Fibroblast of mammary gland (primary cell): ENCODE results near the gene ITGAL.
A peak's percentile ranks its signal among the peaks of the same experiment; 100 is the strongest.

Experiments used
- DNase-seq: peaks from one replicate; pipeline ENCODE4 v3.0.0-alpha.2; 2010; ENCODE audit warnings: low read depth
- H3K4me3 ChIP-seq: 2 replicates; pipeline ENCODE4 v1.5.1; 2011; ENCODE audit warnings: low read depth, mild to moderate bottlenecking, low read length, moderate library complexity; ENCODE audit not compliant: control insufficient read depth
- CTCF ChIP-seq: conservative IDR thresholded peaks from 2 replicates; pipeline ENCODE4 v1.5.1; 2011; ENCODE audit warnings: low read depth, low read length, inconsistent platforms; ENCODE audit not compliant: control insufficient read depth, insufficient read depth

The ITGAL gene

DNA sequence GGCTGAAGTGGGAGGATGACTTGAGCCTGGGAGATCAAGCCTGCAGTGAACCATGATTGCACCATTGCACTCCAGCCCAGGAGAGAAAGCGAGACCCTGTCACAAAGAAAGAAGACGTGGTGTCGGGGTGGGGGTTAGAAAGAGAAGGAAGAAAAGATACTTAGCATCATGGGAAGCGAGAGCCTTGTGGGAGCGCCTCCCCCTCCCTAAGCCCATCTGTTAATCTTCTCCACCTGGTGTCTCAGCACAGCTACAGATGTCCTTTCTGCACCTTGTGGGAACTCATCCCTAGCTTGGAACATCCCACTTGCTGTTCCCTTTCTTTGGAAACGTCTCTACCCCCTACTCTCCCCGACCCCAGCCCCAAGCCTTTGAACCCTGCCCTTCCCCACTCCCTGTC, 93.0 kb downstream of the ITGAL start:
- DNase-seq = no peak
- TF ChIP-seq CTCF = no peak
- no peak overlapping the region for H3K4me3 ChIP-seq

DNA sequence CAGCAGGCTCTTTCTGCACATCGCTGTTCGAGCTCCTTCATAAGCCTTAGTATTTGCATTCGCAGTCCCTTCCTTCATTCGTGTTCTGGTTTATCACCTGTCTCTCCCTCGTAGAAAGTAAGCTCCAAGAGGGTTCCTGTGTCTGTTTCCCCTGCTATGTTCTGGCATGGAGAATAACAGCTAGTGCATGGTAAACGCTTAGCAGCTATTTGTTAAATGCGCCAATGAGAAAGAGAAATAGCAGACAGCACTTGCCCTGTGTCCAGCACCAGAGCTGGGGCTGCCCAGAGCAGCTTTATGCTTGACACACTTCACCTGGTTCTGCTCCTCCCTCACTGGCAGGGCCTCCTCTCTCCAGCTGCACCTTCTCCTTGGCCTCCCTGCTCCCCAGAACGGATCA, 93.4 kb downstream of the ITGAL start:
- no peak overlapping the region for H3K4me3 ChIP-seq
- no peak for DNase-seq
- no peak for TF ChIP-seq CTCF

GRCh38 chr16:30566531-30566930, 94.0 kb downstream of the ITGAL start:
- TF ChIP-seq CTCF = no peak
- no peak overlapping the region for H3K4me3 ChIP-seq
- no peak for DNase-seq

- peak; percentile 16 for DNase-seq
- TF ChIP-seq CTCF = no peak
- H3K4me3 ChIP-seq = no peak overlapping the region
Observed at GRCh38 chr16:30567160-30567990, 94.8 kb downstream of the ITGAL start.

GRCh38 chr16:30567991-30568638, 95.6 kb downstream of the ITGAL start:
- TF ChIP-seq CTCF = no peak
- DNase-seq = peak; percentile 88
- no peak overlapping the region for H3K4me3 ChIP-seq

GRCh38 chr16:30569281-30569680, 96.7 kb downstream of the ITGAL start:
- TF ChIP-seq CTCF = no peak
- H3K4me3 ChIP-seq = no peak overlapping the region
- DNase-seq = no peak
